Left hindlimb (tissue), 1 donor: Measurements from ENCODE around the gene APOBEC3A.
"Not testable (repeated sequence)": the region's sequence is repeated elsewhere in the genome, so short reads cannot be mapped to it uniquely, and the experiment has no call there.

Experiments used
- DNase-seq: peaks from one replicate; pipeline ENCODE4 v3.0.0-alpha.2; 2018

APOBEC3A gene

DNA sequence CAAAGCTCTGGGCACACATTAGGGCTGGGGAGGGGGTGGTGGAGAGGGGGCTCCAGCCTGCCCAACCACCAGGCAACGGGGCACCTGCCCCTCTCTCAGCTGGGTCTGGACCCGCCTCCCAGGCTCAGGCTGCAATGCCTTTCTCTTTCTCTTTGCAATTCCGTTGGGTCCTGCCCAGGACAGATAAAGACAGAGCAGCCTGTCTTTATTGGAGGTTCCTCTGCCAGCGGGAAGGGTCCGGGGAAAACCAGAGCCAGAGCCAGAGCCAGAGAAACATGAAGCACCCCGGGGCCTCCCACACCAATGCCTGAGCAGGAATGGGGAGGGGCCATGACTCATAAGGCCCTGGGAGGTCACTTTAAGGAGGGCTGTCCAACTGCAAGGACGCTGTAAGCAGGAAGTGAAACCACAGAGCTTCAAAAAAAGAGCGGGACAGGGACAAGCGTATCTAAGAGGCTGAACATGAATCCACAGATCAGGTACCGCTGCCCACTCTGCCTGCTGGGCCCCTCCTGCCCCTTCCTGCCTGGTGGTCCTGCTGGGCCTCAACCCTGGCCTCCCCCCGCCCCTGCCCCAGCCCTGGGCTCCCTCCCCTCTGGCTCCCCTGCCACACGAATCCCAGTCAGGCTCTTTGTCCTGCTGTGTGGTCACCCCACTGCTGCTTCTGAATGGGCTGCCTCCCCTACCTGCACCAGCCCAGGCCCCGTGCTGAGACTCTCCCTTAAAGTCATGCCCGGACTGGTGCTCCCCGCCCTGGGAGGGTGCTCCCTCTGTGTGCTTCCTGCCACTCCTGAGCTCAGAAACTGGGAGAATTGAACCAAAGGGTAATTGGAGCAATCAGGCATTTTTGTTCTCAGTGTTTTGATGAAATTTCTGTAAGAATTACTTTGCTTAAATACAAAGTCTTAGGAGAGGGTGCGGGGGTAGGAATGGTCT lies 24.9 kb downstream of the APOBEC3A start, which contains the start of gene APOBEC3B:
Gene APOBEC3B (plus strand): TSS at position 356 of the 936 bp plus-strand sequence. CDS start 107 bp downstream, at position 463.
- peak; percentile 89 for DNase-seq

DNA sequence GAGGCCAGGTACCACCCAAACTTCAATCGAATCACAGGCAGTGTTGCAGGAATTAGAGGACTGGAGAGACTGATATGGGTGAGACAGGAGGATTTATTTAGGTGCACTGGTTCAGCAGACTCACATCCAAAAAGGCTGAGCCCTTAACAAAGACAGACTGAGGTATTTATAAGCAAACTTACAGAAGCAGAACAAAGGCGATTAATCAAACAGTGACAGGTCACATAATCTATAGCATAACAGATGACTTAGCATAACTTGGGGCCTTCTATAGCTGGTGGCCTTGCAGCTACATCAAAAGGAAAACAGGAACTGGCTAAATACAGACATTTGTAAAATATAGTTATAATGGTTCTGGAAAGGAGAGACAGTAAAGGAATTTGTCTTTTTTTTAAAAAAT lies 26.8 kb downstream of the APOBEC3A start:
- DNase-seq = no peak

DNA sequence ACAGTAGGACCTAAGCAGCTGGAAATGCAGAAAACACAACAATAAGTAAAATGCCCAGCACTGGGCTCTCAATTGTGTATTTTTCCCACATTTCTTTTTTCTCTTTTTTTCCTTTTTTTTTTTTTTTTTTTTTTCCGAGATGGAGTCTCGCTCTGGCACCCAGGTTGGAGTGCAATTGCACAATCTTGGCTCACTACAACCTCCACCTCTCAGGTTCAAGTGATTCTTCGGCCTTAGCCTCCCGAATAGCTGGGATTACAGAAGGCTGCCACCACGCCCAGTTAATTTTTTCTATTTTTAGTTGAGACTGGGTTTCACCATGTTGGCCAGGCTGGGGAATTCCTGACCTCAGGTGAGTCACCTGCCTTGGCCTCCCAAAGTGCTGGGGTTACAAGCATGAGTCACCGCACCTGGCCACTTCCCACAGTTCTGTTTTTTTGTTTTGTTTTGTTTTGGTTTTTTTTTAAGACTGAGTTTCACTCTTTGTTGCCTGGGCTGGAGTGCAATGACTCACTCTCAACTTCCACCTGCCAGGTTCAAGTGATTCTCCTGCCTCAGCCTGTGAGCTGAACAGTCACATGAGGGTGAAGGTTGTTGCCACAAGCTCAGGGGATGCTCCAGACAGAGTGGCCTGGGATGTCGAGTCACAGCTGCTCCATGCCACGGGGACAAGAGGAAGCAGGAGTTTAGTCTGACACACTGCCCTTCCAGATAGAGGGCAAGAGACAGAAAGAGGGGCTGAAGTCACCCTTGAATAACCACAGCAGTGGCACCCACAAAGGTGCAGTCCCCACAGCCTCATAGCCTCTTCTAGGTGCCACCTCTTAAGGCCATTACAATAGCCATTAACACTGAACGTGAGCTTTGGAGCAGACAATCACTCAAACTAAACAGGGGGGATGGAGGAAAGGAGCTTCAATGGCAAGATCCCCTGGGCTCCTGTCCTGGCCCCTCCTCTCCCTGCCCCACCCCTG lies 27.7 kb downstream of the APOBEC3A start:
- DNase-seq = not testable (repeated sequence)

DNA sequence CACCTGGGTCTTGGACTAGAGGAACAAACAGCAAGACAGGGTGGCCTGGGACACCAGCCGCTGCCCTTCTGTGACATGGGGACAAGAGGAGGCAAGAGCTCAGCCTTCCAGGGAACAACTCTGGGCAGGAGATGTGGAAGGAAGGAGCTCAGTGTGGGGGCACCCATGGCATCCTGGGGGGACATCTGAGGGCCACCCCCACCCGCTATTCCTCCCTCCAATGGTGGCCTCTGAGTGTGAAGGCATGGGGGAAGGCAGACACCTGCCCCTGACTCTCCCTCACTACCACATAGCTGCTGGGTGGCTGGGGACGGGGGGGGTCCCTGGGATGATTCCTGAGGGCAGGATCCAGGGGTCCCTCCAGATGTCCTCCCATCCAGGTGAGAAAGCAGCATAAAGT lies 29.2 kb downstream of the APOBEC3A start:
- DNase-seq = no peak

DNA sequence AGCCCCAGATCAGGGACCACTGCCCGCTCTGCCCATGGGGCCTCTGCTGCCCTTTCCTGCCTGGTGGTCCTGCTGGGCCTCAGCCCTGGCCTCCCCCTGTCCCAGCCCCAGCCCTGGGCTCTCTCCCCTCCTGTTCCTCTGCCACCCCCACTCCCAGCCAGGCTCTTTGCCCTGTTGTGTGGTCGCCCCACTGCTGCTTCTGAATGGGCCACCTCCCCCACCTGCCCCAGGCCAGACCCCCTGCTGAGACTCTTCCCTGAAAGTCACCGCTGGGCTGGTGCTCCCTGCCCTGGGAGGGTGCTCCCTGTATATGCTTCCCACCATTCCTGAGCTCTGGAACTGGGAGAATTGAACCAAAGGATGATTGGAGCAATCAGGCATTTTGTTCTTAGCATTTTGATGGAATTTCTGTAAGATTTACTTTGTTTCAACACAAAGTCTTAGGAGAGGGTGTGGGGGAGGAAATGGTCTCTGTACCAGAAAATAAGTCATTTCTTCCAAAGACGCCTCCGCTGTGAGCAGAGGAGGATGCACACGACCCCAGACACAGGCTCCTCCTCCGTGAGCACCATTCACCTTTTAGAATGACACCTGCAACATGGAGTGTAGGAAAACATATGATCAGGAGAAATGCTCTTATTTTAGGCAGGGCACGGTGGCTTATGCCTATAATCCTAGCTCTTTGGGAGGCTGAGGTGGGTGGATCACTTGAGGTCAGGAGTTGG lies 29.9 kb downstream of the APOBEC3A start:
- no peak for DNase-seq

DNA sequence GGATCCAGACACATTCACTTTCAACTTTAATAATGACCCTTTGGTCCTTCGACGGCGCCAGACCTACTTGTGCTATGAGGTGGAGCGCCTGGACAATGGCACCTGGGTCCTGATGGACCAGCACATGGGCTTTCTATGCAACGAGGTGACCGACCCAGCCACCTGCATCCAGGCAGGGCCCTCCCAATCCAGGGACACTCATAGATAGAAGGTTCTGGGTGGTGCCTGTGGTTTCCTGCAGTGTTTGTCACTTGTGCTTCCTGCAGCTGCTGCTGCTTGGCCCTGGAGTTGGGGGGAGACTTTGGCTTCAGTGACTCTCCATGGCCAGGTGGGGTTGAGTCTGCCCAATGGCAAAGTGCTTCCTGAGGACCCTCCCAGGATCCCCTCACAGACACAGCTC lies 32.1 kb downstream of the APOBEC3A start:
- DNase-seq = no peak

DNA sequence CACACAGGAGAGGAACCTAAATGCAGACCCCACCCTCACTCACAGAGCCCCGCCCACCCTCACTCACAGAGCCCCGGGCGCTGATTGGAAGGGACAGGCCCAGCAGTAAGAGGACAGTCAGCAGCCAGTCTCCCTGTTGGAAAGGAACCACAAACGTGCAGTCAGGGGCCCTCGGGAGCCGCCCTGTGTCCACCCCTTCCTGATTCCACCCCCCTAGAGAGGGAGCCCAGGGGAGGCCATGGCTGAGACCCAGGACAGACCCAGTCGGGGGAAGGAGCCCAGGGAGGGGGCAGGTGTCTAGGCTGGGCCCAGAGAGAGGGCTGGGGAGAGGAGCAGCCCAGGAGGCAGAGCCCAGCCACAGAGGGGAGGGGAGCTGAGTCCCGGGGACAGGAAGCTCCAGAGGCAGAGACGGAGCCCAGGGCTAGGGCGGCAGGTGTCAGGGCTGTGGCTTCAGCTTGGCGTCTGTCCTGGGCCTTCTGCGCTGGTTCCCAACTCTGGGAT lies 35.5 kb downstream of the APOBEC3A start:
- not testable (repeated sequence) for DNase-seq

DNA sequence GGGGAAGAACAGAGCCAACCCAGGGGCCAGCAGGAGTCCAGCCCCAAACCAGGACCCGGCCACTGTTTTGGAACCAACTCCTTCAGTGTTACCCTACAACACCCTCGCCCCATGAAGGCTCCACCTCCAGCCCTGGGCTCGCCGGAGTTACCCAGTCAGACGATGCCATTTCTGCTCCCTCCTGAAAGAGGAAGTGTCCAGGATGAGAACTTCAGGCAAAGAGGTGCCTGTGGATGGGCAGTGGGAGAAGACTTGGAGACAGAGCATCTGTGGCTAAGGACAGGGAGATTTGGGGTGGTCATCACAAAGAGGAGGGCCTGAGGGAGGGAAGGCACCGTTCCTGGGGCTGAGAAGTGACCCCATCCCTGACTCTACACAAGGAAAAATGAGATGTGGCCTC lies 38.7 kb downstream of the APOBEC3A start:
- no peak for DNase-seq

DNA sequence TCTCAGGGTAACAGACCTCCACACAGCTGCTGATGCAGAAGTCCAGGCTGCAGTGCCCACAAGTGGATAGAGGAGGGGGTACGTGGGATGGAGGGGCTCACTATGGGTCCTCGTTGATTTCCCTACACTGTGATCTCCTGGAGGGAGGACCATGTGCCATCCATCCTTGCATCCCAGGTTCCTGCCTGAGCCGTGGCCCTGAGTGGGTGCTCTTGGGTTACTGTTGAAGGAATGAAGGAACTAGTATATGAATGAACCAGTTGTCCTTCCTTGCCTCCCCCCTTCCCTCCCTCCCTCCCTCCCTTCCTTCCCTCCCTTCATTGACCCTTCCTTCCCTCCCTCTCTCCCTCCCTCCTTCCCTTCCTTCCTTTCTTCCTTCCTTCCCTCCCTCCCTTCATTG lies 40.1 kb downstream of the APOBEC3A start:
- no peak for DNase-seq

DNA sequence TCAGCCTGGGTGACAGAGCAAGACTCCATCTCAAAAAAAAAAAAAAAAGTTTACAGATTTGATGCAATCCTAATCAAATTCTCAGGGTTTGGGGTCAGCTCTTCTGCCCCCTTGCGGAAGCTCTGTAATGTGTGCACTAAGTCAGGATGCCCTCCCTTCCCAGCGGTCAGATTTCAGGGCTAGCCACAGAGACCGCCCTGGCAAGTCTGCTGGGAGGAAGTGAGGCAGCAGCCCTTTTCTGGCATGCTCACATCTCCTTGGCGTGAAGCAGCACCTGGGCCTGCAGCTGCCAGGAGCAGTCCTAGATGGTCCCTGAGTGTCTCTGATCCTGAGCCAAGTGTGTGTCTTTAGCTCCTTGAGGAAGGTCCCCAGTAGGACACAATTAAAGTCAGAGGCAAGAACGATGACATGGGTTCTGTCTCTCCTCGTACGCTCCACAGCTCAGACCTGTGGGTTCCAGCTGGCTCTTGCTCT lies 45.8 kb downstream of the APOBEC3A start:
- DNase-seq = peak; percentile 77

DNA sequence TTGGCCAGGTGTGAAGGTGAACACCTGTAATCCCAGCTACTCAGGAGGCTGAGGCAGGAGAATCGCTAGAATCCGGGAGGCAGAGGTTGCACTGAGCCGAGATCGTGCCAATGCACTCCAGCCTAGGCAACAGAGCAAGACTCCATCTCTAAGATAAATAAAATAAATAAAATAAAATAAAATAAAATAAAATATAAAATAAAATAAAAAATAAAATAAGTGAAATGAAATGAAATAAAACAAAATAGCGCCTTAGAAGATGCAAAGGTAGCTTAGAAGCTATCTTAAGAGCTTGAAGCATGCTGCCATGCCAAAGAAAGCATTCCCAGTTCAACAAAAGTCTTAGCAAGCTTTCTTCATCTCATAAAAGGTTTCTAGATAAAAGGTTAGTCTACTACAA lies 49.8 kb downstream of the APOBEC3A start:
- DNase-seq = no peak

DNA sequence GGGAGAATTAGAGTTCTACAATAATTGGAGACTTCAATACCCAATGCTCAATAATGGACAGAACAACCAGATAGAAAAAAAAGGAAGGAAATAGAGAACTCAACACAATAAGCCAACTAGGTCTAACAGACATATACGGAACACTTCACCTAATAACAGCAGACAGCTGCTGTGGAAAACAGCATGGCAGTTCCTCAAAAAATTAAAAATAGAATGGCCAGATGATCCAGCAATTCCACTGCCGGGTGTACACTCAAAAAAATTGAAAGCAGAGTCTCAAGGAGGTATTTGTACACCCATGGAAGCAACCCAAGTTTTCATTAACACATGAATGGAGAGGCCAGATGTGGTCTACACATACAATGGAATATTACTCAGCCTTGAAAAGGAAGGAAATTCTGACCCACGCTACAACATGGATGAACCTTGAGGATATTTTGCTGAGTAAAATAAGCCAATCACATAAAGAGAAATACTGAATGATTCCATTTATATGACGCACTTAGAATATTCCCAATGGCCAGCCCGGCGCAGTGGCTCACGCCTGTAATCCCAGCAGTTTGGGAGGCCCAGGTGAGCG lies 51.0 kb downstream of the APOBEC3A start:
- not testable (repeated sequence) for DNase-seq

DNA sequence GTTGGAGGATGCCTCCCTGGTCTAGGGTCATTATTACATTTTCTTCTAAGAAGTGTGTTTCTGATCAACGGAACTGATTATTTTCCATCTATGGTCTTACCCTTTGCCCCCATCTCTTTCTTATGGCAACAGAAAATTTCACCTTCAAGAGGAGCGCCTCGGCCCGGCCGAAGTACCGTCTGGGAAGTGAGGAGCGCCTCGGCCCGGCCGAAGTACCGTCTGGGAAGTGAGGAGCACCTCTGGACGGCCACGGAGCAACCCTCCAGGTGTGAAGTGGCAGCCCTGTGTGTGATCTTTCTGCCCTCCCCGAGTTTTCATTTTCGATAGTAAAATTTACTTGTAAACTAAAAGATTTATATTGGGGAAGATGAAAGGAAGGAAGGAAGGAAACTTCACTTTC lies 53.5 kb downstream of the APOBEC3A start:
- DNase-seq = no peak
